Cardiac septum (tissue), 1 donor: ENCODE data around the gene ATP6V1D. TPM values are rescaled to one million over a fixed set of nuclear protein-coding genes. Genes with fewer than 3 reads are reported as not detected.
"Not testable (repeated sequence)": the region's sequence is repeated elsewhere in the genome, so short reads cannot be mapped to it uniquely, and the experiment has no call there.

Source experiments
- DNase-seq: peaks from one replicate; pipeline ENCODE4 v3.0.0-alpha.2; 2020; ENCODE audit warnings: low spot score
- intact Hi-C: fragments of 100-400 bp; cut with DNase I; formaldehyde crosslinking; loops from one replicate; pipeline ENCODE4 v1.14.0; 2022
- long read RNA-seq: library from polyadenylated mRNA; unstranded; transcript quantifications from one replicate; pipeline ENCODE4 v2.0.0, GENCODE V29; 2021
- total RNA-seq: library from RNA; stranded (reverse); fragmentation: NEBNext Ultra II Directional; extraction: Animal tissue kit (Norgen Biotek cat#: 25700); gene quantifications from one replicate; pipeline ENCODE4 v1.2.1, GENCODE V29; 2021
- donor health status: DM: no; HTN: no; CAD: no.

The ATP6V1D gene
- 178 TPM for total RNA-seq
- long read RNA-seq, transcript ATP6V1D-201 (9 exons, 1,845 nt), result major isoform, 125 of 145 reads
- long read RNA-seq, partial matches to known transcripts, result 12 of 145 reads
- long read RNA-seq, other reads (novel, unspliced or antisense), result 8 of 145 reads

DNA sequence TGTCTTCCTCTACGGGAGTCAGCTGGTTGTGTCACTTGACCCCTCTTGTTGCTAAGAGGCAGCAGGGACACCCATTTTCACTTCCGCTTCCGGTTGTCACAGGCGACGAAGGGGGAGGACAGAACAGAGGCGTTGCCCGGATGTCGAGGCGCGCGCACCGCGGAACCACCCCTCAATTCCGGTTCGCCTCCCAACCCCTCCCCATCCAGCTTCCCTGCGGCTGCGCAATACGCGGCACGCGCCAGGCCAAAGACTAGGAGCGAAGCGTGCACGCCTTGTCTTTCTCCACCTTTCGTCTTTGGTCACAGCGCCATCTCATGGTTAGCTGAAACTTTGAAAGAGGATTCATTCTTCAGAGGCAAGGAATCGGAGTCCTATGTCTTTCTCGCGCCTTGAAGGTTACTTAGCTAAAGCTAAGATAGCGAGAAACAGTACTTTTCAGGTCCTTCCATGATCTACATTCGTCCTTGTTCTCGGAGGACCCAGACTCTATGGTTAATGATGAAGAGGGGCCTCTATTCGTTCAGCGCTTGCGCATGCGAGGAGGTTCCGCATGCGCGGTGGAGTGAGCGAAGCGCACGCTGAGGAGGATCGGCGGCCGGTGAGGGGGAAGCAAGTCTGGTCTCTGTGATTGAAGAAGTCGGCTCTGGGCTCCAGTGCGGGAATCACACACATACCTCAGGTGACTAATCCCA lies at the start of gene ATP6V1D, which contains the start of gene EIF2S1:
Gene ATP6V1D (minus strand): TSS at position 30 of the 695 bp plus-strand sequence. CDS start 106 bp downstream, outside the sequence.
Gene EIF2S1 (plus strand): TSS at position 554 of the 695 bp plus-strand sequence. CDS start 4,440 bp downstream, outside the sequence.
- DNase-seq, result peak; percentile 100
- intact Hi-C loops, result loop anchor here (5.0 kb wide), 1 partner anchor 118 kb away; the partner anchor contains the start of gene PALS1

DNA sequence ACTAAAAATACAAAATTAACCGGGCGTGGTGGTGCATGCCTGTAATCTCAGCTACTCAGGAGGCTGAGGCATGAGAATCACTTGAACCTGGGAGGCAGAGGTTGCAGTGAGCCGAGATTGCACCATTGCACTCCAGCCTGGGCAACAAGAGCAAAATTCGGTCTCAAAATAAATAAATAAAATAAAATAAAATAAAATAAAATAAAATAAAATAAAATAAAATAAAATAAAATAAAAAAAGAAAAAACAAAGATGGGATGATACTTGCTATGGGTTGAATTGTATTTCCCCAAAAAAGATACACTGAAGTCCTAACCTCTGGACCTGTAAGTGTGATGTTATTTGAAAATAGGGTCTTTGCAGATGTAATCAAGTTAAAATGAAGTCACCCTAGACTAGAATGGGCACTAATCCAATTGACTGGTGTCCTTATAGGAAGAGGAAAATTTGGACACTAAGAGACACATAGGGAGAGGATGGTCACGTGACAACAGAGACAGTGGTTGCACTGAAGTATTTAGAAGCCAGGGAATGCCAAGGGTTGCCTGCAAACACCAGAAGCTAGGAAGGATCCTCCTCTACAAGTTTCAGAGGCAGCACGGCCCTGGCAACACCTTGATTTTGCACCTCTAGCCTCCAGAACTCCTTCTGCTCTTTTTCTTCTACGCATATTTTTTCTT lies 48.7 kb upstream of the ATP6V1D start:
- DNase-seq, intact Hi-C loops: not testable (repeated sequence)

DNA sequence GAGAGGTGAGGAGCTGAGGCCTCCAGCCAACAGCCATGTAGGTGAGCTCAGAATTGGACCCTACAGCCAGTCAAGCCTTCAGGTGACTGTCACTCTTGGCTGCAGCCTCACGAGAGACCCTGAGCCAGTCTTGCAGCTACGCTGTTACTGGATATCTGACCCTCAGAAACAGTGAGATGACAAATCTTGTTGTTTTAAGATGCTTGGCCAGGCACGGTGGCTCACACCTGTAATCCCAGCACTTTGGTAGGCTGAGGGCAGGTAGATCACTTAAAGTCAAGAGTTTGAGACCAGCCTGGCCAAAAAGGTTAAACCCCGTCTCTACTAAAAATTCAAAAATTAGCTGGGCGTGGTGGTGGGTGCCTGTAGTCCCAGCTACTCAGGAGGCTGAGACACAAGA lies 46.2 kb upstream of the ATP6V1D start:
- intact Hi-C loops, result no loop called here
- DNase-seq, result no peak

DNA sequence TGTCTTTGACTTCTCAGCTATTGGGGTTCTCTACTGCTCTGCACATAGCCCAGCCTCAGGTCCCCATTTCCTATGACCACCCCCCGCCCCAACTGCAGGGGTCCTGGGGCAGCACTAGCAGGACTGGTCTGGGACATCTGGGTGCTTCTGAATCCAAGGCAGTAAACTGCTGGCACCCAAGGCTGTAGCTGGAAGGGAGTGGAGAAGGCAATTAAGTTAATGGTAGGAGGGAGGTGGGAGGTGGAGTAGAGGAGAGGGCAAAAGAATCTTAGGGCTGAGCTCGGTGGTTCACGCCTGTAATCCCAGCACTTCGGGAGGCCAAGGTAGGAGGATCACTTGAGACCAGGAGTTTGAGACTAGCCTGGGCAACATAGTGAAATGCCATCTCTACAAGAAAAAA lies 40.8 kb upstream of the ATP6V1D start:
- no peak for DNase-seq
- intact Hi-C loops, result no loop called here

DNA sequence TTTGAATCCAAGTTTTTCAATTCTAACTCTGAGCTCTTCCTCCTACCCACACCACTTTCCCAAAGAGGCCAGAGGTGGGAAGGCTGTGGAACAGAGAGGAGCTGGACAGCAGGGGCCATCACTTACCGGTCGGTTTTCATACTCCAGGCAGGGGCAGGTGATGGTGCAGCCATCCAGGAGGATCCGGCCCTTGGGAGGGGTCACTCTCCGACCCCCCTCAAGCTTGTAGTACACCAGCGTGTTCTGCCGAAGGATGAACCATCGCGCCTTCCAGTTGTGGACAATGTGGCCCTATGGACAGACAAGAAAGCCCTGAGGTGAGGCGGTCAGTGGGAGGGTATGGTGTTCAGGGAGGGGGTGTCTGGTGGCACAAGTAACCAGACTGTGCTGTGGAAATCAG lies 37.9 kb upstream of the ATP6V1D start:
- intact Hi-C loops, result no loop called here
- DNase-seq, result no peak

DNA sequence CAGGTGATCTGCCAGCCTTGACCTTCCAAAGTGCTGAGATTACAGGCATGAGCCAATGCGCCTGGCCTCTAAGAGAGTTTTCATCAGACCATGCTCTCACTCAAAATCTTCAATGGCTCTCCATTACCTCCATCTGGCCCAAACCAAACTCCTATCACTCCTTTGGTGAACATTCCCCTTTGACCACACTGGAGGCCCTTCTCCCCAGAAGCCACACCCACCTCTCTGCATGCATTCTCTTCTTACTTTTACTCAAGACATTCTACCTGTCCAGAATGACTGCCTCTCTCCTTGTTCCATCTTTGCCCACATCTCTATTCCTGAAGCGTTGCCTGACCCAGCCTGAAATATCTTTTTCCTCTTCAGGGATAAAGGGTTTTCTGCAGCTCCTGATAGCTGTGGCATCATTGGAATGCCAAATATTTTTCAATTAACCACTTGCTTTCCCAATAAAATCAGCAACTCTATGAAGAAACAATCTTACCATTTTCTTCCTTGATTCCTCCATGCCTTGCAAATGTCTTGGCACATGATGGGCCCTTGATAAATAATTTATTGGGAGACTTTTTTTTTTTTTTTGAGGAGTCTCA lies 36.9 kb upstream of the ATP6V1D start:
- intact Hi-C loops, result no loop called here
- no peak for DNase-seq

DNA sequence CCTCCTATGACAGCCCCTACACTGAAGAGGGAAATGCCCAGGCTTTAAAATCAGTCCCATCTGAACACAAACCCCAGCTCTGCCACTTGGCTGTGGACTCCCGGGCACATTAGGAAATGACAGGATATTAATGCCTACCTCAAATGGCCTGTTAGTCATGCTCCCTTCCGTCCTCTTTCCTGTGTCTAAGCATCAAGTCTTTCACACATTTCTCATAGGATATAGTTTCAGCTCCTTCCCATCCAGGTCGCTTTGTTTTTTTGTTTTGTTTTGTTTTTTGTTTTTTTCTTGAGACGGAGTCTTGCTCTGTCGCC lies 36.2 kb upstream of the ATP6V1D start:
- intact Hi-C loops, result no loop called here
- DNase-seq, result no peak

DNA sequence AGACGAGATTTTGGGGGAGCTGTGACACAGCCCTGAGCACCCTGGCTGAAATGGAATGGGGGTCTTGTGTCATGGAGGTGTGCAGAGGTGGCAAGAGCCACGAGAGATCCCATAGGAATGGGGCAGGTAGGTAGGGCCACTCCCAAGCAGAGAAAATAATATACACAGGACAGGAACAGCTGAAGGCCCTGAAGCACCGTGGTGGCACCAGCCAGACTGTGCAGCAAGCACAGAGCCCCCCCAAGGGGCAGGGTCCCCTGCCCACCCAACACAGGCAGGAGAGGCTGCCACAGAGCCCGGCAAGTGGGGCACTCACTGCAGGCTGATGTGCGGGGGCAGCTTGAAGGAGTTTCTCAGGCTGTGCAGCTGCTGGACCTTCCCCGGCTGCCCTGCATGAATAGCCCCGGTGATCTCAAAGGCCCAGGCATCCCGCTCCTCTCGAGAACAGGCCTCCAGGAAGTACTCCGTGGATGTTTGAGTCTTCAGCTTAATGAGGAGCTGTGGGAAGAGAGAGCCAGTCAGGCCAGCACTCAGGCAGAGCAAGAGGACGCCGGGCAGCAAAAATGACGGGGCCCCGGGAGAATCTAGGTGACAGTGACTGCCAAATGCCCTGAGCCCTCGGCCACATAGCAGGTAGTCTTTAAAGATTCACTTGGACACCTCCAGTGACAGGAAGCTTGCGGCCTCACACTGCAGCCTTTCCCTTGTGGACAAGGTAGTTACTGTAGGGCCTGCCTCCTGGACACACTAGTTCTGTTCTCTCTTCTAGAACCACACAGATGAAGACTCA lies 35.7 kb upstream of the ATP6V1D start:
- intact Hi-C loops, result no loop called here
- no peak for DNase-seq

DNA sequence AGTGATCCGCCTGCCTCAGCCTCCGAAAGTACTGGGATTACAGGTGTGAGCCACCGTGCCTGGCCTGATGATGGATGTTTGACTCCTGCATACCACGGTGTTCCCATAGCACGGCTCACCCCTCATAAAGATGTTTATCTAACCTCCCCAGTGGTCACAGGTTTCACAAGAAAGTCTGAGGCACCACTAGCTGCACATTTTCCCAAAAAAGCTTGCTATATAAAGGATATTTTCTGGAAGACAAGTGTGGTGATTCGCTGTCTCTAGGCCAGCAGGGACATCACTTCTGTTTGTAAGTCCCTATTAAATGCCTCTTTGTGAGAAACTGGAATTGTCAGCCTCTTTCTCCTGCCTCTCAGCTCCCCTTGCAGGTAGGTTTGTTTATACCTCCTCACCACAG lies 34.1 kb upstream of the ATP6V1D start:
- DNase-seq, result no peak
- intact Hi-C loops, result no loop called here

DNA sequence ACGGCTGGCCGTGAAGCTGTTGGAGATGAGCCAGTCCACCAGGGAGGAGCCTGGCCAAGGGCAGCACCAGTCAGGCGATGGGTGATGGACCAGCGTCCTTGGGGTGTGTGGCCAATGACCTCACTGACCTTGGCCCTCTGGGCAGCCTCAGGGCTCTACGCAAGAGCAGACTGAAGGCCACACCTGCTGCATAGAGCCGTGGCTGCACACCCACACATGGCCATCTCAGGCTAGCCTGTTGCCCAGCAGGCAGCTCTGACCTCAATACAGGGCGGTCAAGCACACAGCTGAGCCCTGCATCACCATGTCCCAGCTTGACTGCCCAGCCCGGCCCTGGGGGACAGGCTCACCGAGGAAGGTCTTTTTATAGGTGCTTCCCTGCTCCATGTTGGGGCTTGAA lies 33.2 kb upstream of the ATP6V1D start:
- DNase-seq, result no peak
- intact Hi-C loops, result no loop called here

DNA sequence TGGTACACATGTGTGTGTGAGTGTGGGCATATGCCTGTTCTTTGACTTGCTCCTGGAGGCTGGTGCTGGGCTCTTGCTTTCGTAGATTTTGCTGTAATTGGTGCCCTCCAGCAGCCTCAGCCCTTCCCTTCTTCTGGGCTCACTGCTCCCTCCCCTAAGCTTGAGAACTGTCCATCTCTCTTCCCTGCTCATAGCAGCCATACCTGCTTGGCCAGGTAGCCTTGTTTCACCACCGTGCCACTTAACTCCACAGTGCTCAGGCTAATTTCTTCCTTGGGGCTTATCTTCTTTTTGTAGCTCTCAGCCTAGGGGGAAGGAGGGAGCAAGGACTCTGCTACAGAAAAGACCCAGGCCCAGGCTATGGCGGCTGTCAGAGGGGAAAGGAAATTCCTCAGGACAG lies 32.5 kb upstream of the ATP6V1D start:
- intact Hi-C loops, result no loop called here
- no peak for DNase-seq

DNA sequence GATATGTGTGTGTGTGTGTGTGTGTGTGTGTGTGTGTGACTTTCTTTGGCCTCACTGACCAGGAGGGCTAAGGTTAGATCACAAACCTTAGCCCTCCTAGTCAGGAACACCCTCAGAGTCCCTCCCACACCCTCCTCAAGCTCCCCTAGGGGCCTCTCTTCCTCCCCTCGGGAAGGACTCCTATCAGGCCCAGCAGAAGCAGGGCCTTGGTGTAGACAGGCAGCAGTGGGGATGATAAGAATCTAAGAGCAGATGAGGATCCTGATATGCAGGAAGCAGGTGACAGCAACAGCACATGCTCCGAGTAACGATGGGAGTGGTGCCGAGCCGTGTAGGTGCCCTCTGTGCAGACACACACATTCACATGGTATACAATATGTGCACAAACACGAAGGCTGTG lies 31.7 kb upstream of the ATP6V1D start:
- DNase-seq, result no peak
- intact Hi-C loops, result no loop called here

DNA sequence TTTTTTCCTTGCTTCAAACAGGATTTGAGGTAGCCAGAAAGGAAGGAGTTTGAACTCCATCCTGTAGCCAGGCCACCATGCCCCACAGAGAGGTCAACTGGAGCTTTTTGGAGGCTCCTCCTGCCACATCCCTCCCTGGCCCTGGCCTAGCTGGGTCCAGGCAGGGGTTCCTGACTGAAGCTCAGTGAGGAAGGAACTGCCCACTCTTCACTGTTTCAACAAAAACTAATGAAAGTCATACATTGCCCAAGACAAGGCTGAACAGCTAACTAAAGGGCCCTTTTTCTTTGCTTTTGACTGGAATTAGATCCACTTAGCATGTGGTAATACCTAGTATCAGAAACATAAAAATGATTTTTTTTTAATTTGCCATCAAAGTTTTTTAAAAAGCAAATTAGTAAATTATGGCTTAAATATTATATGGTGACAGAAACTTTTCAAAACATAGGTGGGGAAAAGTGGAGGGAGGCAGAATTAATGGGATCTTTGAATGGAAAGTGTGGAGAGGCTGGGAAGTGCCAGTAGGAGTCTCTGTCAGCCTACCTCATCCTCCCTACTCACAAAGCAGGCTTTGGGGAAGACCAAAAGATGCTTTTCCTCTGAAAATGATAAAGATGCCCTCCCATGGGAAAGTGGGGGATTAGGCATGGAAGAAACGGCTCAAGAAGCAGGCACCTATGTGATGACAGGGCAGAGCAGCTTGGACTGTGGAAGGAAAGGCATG lies 30.4 kb upstream of the ATP6V1D start:
- intact Hi-C loops, result no loop called here
- DNase-seq, result no peak

DNA sequence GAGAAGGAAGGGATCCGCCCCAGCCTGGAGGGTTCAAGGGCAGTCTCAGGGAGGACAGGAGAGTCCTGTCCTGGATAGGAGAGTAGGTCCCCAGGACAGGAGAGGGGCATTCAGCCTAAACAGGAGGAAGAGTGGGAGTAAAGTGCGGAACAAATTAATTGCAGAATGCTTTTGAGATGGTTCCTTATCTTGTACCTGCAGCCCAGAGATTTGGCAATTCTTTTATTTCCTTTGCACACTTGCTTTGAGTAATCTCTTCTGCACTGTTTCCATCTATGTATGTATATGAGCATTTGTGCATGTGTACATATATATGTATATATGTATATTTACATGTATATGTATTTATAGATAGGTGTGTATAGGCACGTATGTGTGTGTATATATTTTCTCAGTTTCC lies 29.7 kb upstream of the ATP6V1D start:
- intact Hi-C loops, result no loop called here
- no peak for DNase-seq

DNA sequence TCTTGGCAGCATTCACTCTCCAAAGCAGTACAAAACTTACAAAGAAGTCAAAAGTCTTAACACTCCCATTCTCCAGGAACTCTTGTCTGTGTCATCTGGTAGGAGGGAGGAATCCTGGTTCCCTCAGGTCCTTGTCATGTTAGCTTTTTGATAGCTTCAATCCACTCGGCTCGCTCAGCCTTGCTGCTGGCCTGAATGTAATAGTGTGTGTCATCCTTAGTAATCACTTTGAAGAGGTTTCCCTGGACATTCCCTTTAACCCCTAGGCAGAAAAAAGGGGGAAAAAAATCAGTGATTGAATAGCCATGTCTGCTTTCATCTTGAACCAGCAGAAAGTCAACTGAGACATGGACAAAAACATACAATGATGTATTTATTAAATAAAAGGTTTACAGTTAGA lies 27.6 kb upstream of the ATP6V1D start:
- intact Hi-C loops, result no loop called here
- DNase-seq, result no peak

DNA sequence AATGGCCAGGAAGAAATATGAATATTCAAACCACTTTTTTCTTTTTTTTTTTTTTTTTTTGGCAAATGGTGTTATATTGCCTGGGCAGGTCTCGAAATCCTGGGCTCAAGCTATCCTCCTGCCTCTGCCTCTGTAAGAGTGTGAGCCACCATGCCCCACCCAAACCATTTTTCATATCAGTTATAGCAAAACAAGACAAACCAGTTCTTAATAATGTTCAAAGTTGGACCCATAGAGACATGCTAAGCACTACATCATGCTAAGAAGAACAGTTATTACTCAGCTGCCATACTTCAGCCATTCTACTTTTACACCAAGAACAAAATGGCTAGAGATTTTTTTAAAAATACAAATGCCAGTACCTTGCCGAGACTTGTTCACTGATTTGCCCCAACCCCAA lies 26.0 kb upstream of the ATP6V1D start:
- intact Hi-C loops, result no loop called here

DNA sequence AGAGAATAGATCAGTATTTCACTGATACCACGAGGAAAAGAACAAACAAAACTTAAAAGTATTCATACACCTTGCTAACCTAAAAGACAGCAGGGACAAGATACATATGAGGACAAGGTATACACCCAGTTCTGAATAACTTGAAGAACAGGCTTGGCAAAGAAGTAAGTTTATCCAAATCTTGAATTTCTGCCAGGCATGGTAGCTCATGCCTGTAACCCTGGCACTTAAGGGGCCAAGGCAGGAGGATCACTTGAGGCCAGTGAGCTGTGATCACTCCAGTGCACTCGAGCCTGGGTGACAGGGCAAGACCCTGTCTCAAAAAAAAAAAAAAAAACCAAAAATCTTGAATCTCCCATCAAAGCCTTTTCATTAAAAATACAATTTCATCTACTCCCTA lies 25.5 kb upstream of the ATP6V1D start:
- intact Hi-C loops, result no loop called here
- no peak for DNase-seq

More for the DNA sequence above, 26.0 kb upstream of the ATP6V1D start:
- no peak for DNase-seq

DNA sequence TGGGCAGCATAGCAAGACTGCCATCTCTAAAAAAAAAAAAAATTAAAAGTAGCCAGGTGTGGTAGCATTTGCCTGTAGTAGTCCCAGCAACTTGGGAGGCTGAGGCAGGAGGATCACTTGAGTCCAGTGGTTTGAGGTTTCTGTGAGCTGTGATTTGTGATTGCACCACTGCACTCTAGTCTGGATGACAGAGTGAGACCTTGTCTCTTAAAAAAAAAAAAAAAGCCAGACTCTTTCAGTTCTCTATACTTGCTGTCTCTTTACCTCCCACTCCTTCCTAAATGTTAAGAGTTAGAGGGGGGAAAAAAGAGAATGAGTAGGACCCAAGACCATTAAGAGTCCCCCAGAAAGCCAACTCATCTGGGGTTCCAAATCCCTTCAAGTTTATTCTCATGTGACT lies 18.3 kb upstream of the ATP6V1D start:
- no peak for DNase-seq
- intact Hi-C loops, result no loop called here

DNA sequence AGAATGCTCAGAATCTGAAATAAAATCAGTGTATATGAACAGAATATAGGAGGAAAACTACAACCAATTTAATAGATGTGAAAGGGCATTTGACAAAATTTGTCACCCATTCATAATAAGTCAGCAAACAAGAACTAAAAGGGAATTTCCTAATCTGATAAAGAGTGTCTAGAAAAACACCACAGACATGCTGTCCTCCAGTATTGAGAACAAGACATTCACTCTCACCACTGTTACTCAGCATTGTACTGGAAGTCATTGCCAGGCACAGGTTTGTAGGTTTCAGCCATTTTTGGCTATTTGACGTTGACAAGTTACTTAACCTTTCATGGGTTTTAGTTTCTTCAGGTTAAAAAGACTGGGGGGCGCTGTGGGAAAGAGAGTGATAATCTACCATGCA lies 13.7 kb upstream of the ATP6V1D start:
- intact Hi-C loops, result no loop called here
- DNase-seq, result no peak
